ENCODE results near the gene C14orf132.

GRCh38 chr14:96097752-96098151, 58.6 kb downstream of the C14orf132 start:
- TF ChIP-seq PATZ1 (CRISPR knock-in tag; IDR thresholded peaks at IDR 0.05; ENCODE audit: borderline replicate concordance) (no peak), CREB5 (CRISPR knock-in tag; IDR thresholded peaks at IDR 0.05; ENCODE audit: low read depth) (no peak), TSHZ2 (CRISPR knock-in tag; IDR thresholded peaks at IDR 0.05) (no peak), ZFP3 (CRISPR knock-in tag; IDR thresholded peaks at IDR 0.05) (no peak), ZNF8 (CRISPR knock-in tag; IDR thresholded peaks at IDR 0.05) (no peak), ESRRG (CRISPR knock-in tag; IDR thresholded peaks at IDR 0.05) (no peak), SNAI2 (CRISPR knock-in tag; IDR thresholded peaks at IDR 0.05) (no peak), CSRNP3 (CRISPR knock-in tag; IDR thresholded peaks at IDR 0.05) (no peak), ZC3H10 (CRISPR knock-in tag; IDR thresholded peaks at IDR 0.05) (no peak), ARNTL (CRISPR knock-in tag; IDR thresholded peaks at IDR 0.05; ENCODE audit: borderline replicate concordance, low read depth) (no peak), ZFP30 (CRISPR knock-in tag; IDR thresholded peaks at IDR 0.05) (no peak)

Measured in SK-N-SH treated with all-trans-retinoic acid at 6 μM for 48 hours (cell line).